GM08714 (cell line): ENCODE results near the gene SCAF4.
"Not testable (repeated sequence)": the region's sequence is repeated elsewhere in the genome, so short reads cannot be mapped to it uniquely, and the experiment has no call there.

Experiments
- H3K4me3 ChIP-seq: fragments of 200-500 bp; sonication (Bioruptor generic); 2 replicates; pipeline ENCODE4 v1.5.1; 2014; ENCODE audit warnings: mild to moderate bottlenecking, low read length, inconsistent platforms
- ZNF274 ChIP-seq: IDR thresholded peaks from 2 replicates; pipeline ENCODE4 v1.6.1; 2012; ENCODE audit warnings: mild to moderate bottlenecking, low read depth, low read length

SCAF4 gene

DNA sequence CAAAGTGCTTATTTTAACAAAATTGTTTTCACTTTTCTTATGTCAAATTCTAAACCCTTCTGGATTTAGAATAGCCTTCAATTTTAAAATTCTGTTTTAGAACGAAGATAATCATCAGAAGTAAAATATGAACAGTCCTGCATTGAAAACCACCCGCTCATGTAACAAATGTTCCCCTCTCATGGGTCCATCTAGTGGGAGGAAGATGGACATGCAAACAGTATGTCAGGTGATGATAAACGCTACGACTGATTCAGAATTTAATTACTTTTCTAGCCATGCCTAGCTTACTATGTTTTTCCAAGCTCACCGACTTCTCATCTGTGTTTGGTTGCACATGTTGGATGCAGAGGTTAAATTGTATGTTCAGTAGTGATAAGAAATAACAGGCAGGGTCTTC is 48.9 kb downstream of the SCAF4 start:
- no peak overlapping the region for H3K4me3 ChIP-seq
- TF ChIP-seq ZNF274 = no peak

DNA sequence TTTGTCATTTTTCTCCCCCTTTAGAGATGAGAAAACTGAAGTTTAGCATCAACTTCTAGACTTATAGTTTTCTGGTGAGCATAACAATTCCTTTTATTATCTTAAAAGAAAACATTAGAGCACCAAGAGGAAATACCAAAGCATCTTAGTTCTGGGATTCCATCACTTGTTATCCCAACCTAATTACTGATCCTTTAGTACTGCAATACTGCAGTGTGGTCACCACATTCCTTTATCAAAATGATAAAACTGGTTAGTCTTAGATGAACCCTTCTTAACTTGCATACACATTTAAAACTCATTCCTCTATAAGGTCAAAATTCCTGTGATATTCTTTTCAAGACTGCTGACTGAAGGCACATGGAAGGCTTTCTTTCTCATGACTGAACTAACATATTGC is 49.3 kb downstream of the SCAF4 start:
- no peak for TF ChIP-seq ZNF274
- no peak overlapping the region for H3K4me3 ChIP-seq

DNA sequence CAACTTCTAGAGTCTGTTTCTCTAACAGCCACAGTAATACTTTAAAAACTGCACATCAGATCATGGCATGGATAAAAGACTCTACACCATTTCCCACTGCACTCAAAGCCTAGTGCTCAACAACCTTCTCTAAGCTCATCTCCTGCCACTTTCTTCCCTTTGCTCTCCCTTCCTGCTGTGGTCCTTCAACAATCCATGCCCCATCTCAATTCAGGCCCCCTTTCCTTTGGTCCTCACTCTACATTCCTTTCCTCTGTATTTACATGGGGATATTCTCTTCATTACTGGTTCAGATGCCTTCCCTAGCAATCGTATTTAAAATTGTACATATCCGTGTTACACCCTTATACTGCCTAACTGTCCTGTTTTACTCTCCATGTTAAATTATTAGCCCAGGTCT is 53.4 kb downstream of the SCAF4 start:
- H3K4me3 ChIP-seq = no peak overlapping the region
- no peak for TF ChIP-seq ZNF274

DNA sequence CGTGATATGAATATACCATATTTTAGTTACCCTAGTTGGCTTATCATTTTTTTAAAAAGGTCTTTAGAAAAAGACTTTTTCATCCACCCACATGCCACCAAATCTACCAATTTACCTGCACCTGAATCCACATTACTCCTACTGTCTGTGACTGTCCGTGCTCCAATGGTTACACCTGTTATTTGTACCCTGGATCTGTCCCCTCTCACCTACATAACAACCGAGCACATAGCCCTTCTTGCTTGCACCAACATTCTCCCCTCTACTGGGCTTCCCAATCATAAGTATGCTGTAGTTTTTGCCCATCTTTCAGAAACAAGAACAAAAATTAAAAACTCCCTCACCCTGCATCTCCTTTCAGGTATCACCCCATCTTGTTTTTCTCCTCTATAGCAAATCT is 54.9 kb downstream of the SCAF4 start:
- no peak for TF ChIP-seq ZNF274
- H3K4me3 ChIP-seq = no peak overlapping the region

DNA sequence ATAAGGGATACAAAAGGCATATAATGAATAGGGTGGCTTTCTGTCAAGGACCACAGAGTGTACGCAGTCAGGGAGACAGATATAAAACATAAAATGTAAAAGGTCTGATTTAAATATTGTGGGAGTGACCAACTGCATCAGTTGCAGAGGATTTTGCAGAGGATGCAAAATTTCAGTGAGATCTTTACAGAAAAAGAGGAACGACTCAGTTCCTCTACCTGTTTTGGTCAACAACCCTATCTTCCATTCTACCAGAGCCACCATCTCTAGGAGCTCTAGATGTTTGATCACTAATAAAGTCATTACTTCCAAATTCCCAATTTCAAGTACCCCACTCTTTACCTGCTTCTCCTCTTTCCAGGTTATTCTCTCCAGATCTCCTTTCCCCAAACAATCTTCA is 56.0 kb downstream of the SCAF4 start:
- no peak overlapping the region for H3K4me3 ChIP-seq
- no peak for TF ChIP-seq ZNF274

DNA sequence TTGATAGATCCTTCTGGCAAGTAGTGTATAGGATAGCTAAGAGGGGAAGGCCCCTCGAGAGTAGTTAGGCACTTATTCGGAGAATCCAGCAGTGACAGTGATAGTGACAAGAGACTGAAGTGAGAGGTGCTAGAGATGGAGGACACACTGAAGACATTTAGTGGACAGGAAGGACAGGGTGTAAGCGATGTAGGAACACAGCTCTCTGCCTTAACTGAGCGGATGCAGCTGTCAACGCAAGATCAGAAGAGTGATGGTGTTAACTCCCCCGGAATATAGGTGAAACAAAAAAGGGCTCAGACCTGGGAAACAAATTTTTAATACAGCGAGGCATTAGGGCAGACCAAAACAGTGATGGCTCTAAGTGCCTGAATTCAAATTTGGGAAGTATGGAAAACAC is 56.6 kb downstream of the SCAF4 start:
- TF ChIP-seq ZNF274 = no peak
- no peak overlapping the region for H3K4me3 ChIP-seq

DNA sequence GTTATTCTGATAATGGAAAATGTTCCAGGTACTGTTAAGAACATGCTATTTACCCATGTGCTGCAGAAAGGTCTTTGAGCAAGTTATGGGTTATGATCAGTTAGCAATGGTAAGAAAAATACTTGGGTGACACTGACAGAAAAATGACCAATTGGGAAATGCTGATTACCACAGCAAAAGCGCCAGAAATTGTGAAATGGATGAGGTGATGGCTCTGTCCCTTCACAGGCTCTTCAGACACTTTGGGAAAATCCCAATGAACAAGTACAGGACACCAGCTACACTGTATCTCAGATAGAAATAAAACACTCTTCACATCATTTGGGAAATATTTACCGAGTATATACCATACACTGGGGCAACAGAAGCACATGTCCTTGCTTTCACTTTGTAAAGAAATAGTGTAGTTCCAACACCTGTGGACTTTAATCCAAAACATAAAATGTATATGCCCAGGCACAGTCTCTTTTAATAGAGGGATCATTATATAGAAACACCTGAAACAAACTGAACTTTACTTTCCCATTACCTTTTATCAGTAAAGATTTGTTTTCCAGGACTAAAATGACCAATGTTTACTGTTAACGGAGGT is 58.5 kb downstream of the SCAF4 start:
- no peak for TF ChIP-seq ZNF274
- H3K4me3 ChIP-seq = no peak overlapping the region

DNA sequence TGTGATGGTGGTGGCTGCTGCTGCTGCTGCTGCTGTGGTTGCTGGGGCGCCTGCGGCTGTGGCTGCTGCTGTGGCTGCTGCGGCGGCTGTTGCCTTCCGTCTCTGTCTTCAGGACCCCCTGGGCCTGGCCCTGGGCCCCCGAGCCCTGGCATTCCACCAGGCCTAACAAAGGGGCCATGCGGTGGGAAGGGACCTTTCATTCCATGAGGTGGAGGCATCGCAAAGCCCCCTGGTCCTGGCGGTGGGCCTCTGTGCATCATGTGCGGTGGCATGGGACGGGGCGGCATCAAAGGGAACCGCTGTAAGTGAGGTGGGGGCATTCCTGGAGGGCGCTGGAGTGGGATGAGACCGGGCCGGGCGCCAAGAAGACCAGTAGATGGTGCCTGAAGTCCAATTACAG is 60.0 kb downstream of the SCAF4 start:
- H3K4me3 ChIP-seq = no peak overlapping the region
- TF ChIP-seq ZNF274 = no peak

DNA sequence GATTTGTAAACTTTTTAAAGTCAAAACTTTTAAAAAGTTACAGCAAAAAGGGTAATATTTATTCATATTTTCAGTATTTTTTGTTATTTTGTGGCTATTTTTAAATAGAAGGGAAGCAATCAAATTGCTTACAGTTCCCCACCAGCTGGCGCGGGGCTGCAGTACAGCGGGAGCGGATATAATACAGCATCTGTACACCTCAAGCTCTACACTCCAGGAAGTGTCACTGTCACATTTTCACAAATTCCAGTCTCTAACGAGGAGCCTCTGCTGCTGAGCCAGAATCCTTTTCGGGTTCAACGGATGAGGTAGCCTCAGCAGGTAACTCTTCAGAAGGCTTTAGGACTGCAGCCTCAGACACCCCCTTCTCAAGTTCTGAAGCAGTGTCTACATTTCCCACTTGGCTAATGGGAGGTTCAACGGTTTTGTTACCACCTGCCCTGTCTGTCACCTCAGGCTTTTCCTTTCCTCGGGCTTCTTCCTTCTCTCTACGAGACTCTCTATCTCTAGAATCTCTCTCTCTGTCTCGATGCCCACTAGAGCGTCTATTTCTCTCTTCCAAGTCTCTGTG is 60.7 kb downstream of the SCAF4 start:
- no peak overlapping the region for H3K4me3 ChIP-seq
- TF ChIP-seq ZNF274 = no peak

DNA sequence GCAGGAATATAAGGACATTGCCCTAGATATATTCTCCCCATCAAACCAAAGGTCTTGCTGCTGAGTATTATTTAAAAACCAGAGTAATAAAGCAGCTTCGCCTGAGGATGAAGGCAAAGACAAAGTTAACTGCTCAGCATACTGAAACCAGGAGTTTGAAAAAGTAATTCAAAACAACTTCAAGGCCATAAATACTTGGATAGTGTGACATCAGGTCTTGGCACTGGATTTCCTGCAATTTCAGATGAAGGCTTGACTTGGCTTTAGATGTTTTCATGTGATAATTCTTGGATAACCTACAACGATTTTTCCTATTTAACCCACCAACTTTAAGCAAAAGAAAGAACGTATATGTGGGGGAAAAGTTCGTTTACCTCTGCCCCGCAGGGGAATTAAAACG is 61.8 kb downstream of the SCAF4 start:
- TF ChIP-seq ZNF274 = no peak
- H3K4me3 ChIP-seq = no peak overlapping the region

DNA sequence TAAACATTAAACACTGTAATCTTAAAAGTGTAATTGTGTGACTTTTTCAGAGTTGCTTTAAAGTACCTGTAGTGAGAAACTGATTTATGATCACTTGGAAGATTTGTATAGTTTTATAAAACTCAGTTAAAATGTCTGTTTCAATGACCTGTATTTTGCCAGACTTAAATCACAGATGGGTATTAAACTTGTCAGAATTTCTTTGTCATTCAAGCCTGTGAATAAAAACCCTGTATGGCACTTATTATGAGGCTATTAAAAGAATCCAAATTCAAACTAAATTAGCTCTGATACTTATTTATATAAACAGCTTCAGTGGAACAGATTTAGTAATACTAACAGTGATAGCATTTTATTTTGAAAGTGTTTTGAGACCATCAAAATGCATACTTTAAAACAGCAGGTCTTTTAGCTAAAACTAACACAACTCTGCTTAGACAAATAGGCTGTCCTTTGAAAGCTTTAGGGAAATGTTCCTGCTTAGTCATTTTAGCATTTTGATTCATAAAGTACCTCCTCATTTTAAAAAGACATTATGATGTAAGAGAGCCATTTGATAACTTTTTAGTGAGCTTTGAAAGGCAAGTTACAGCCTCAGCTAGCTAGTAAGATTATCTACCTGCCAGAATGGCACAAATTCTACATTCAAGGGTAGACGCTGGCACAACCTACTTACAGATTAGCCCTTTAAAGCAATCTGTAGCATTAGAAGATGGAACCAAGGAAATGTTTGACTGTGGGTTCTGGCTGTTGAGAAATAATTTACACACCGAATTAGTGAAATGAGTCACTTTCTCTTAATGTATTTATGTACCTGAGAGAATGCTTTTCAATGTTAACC is 63.0 kb downstream of the SCAF4 start:
- TF ChIP-seq ZNF274 = no peak
- no peak overlapping the region for H3K4me3 ChIP-seq

DNA sequence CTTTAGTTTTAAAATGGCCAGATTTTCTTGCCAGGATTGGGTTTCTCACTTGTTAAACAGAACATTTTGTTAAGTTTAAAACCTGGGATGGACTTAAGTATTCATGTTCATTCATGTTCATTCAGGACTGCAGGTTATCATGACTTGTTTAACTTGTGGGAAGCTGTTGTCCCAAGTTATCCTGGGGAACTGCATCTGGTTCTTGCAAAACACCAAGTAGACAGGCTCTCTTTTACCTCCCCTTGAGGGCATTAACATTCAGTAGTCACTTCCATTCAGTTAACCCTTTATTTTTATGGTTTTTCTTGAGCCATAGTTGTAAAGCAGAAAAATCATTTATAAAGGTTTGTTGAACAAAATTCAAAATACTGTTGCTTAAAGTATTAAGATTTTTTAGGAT is 64.3 kb downstream of the SCAF4 start:
- TF ChIP-seq ZNF274 = no peak
- H3K4me3 ChIP-seq = no peak overlapping the region

DNA sequence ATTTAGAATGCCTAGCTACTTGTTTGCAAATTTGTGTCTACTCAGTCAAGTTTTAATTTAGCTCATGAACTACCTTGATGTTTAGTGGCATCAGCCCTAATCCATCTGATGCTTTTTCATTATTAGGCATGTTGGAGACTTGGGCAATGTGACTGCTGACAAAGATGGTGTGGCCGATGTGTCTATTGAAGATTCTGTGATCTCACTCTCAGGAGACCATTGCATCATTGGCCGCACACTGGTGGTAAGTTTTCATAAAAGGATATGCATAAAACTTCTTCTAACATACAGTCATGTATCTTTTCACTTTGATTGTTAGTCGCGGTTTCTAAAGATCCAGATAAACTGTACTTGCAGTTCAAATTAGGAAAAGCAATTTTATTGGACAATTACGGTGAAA is 64.8 kb downstream of the SCAF4 start:
- no peak for TF ChIP-seq ZNF274
- H3K4me3 ChIP-seq = no peak overlapping the region

DNA sequence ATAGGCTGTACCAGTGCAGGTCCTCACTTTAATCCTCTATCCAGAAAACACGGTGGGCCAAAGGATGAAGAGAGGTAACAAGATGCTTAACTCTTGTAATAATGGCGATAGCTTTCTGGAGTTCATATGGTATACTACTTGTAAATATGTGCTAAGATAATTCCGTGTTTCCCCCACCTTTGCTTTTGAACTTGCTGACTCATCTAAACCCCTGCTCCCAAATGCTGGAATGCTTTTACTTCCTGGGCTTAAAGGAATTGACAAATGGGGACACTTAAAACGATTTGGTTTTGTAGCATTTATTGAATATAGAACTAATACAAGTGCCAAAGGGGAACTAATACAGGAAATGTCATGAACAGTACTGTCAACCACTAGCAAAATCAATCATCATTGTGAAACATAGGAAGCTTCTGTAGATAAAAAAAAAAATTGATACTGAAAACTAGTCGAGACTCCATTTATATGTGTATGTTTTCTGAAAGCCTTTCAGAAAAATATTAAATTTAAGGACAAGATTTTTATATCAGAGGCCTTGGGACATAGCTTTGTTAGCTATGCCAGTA is 65.4 kb downstream of the SCAF4 start:
- TF ChIP-seq ZNF274 = no peak
- H3K4me3 ChIP-seq = no peak overlapping the region

DNA sequence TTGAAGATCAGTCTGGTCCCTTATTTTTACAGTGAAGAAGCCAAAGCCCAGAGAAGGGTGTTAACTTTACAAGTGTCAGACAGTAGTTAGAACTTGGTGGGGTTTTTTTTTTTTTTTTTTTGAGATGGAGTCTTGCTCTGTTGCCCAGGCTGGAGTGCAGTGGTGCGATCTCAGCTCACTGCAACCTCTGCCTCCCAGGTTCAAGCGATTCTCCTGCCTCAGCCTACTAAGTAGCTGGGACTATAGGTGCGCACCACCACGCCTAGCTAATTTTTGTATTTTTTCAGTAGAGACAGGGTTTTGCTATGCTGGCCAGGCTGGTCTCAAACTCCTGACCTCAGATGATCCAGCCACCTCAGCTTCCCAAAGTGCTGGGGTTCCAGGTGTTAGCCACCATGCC is 66.0 kb downstream of the SCAF4 start:
- not testable (repeated sequence) for H3K4me3 ChIP-seq
